Activated CD4-positive, alpha-beta T cell treated with anti-CD3 and anti-CD28 coated beads for 36 hours (primary cell): ENCODE measurements around the gene YTHDF2. TPM values are rescaled to one million over a fixed set of nuclear protein-coding genes. Genes with fewer than 3 reads are reported as not detected.

Experiments
- ATAC-seq: fragments of 200-7000 bp; cut with Tn5 transposase; one replicate; pipeline ENCODE4 v1.10.0; 2021; ENCODE audit warnings: mild to moderate bottlenecking, moderate library complexity
- CTCF ChIA-PET: fragments of 350-600 bp; sonication (Branson Sonifier 250); formaldehyde crosslinking; loops from one replicate; lab custom pipeline; 2021; ENCODE audit warnings: antibody characterized with exemption; lab: Charles Lee
- POLR2A ChIA-PET: fragments of 350-600 bp; sonication (Branson Sonifier 250); formaldehyde crosslinking; loops from one replicate; lab custom pipeline; 2021; ENCODE audit warnings: antibody characterized with exemption, inconsistent platforms; lab: Charles Lee
- DNase-seq: peaks from one replicate; pipeline ENCODE4 v3.0.0-alpha.2; 2020
- H3K27ac Mint-ChIP-seq: one replicate; pipeline ENCODE4 v1.8.0; 2021; ENCODE audit warnings: mixed read lengths
- H3K27me3 Mint-ChIP-seq: one replicate; pipeline ENCODE4 v1.8.0; 2021; ENCODE audit warnings: mixed read lengths
- H3K36me3 Mint-ChIP-seq: one replicate; pipeline ENCODE4 v1.8.0; 2021; ENCODE audit warnings: low read depth, mixed read lengths
- H3K4me1 Mint-ChIP-seq: one replicate; pipeline ENCODE4 v1.8.0; 2021; ENCODE audit warnings: mixed read lengths
- H3K4me3 Mint-ChIP-seq: one replicate; pipeline ENCODE4 v1.8.0; 2021; ENCODE audit warnings: mild to moderate bottlenecking, moderate library complexity, mixed read lengths
- H3K9me3 Mint-ChIP-seq: one replicate; pipeline ENCODE4 v1.8.0; 2021; ENCODE audit warnings: low read depth, mixed read lengths
- intact Hi-C, 2 experiments: fragments of 100-400 bp; cut with DNase I in 1 of 2; cut with micrococcal nuclease in 1 of 2; formaldehyde crosslinking; loops; one replicate each; pipeline versions ENCODE4 v1.14.2 to v1.15.1; 2022 to 2024; cut with DNase I, micrococcal nuclease
- total RNA-seq, 2 experiments: library from RNA; stranded (reverse); gene quantifications; one replicate each; pipeline ENCODE4 v1.2.3, GENCODE V29; 2021

Gene YTHDF2
- total RNA-seq, 2 experiments from 2014 or later, result 74.8 to 98.7 TPM

DNA sequence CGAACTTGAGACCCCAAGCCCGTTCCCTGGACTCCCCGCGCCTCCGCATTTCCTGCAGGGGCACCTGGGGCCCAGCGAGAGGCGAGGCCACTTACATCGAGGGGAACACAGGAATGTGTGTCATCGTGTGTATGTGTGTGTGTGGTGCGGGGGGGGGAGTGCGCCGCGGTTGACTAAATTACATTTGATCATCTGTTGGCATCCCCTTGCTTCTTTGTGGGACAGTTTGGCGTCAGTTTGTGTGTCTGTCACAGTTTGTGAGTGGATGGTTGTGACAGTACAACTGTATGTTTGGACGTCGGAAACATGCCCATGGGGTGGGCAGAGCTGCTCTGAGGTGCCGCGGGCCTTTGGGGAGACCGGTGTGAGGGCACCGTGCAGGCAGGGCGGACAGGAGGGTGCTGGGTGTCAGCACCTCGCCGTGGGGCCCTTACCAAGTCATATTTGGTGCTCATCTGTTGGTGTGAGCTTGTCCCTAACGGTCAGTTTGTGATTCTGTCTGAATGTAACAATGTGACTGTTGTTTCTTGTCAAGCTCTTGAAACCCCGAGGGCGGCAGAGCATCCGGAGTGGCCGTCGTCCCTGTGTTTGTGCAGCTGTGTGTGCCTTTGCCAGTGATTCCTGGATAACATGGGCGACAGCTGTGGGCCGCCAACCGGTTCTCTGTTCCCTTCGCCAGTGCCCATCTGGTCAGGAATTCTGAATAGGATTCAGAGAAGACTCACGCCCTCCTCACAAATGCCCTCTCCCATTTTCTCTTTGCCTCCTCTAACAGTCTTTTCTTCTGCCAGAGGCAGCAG lies 76.1 kb downstream of the YTHDF2 start:
- intact Hi-C loops, result no loop called here
- Mint-ChIP-seq H3K27me3 (peaks cover 49% of the 10 kb centered on the region), H3K4me3 (no peak overlapping the region), H3K27ac (no peak overlapping the region), H3K9me3 (no peaks in the 10 kb centered on the region), H3K4me1 (peaks cover 3% of the 10 kb centered on the region), H3K36me3 (no peaks in the 10 kb centered on the region)
- ATAC-seq, result no peak
- DNase-seq, result no peak
- ChIA-PET POLR2A (no interaction called here), CTCF (interaction anchor here (2.0 kb wide), 1 partner anchor 28 kb away, joined by 4 read pairs; no protein-coding TSS in a partner anchor)

DNA sequence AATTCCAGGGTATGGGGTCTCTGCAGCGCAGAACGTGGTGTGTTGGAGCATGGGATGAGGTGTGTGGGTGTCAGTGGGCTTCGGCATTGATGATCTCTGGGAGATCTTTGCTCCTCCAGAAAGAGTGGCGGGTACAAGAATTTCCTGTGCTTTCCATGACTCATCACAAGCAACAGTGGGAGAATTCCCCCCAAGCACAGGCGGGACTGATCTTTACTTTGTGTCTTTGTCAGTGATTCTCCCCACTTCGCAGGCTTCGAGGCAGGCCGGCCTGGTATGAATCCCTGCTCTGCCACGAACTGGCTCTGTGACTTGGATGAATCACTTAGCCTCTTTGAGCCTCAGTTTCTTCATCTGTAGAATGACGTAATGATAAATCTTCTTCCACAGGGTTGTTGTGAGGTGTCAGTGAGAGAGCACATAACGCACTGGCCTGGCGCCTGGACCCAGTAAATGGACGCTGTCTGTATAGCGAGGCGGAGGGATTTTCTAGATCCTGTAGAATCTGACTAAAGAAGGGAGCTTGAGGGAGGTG lies 77.3 kb downstream of the YTHDF2 start:
- intact Hi-C loops, result no loop called here
- H3K9me3 Mint-ChIP-seq, result no peaks in the 10 kb centered on the region
- CTCF ChIA-PET, result interaction anchor here (2.0 kb wide), 2 partner anchors 29 to 64 kb away, joined by 4 to 12 read pairs; no protein-coding TSS in a partner anchor
- peaks cover 3% of the 10 kb centered on the region for H3K4me1 Mint-ChIP-seq
- ATAC-seq, result no peak
- no peaks in the 10 kb centered on the region for H3K36me3 Mint-ChIP-seq
- no peak for DNase-seq
- H3K4me3 Mint-ChIP-seq, result no peak overlapping the region
- POLR2A ChIA-PET, result interaction anchor here (0.7 kb wide), 1 partner anchor 130 kb away, joined by 3 read pairs; no protein-coding TSS in a partner anchor
- H3K27me3 Mint-ChIP-seq, result peaks cover 49% of the 10 kb centered on the region
- H3K27ac Mint-ChIP-seq, result no peak overlapping the region

DNA sequence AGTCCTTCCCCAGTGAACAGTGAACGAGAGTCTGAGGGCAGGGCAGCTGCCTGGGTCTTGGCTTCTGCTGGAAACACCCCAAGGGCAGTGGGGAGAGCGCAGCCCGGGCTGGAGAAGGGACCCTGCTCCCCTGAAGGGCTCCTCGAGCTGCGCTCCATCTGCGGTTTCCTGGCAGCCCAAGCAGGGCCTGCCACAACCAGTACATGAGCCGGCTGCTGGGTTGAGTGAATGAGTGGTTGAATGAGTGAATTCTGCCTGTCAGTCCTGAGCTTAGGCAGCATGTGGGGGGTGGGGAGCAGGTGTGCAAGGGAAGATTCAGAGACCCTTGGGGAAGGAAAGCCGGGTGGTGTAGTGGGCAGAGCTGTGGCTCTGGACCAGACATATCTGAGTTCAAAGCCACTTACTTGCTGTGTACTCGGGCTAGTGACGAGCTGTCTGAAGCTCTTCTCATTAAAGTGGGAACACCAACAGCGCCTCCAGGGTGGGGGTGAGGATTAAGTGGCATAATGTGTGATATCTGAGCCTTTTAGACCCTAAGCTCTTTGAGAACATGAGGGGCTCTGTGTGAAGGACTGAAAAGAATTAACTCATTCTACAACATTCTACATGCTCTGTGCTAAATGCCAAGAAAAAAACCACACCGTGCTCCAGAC lies 78.9 kb downstream of the YTHDF2 start:
- CTCF ChIA-PET, result interaction anchor here (0.6 to 2.0 kb wide), 6 partner anchors 10 to 1519 kb away, joined by 3 to 12 read pairs (median 4); no protein-coding TSS in a partner anchor
- no peaks in the 10 kb centered on the region for H3K9me3 Mint-ChIP-seq
- ATAC-seq, result peak; percentile 33

DNA sequence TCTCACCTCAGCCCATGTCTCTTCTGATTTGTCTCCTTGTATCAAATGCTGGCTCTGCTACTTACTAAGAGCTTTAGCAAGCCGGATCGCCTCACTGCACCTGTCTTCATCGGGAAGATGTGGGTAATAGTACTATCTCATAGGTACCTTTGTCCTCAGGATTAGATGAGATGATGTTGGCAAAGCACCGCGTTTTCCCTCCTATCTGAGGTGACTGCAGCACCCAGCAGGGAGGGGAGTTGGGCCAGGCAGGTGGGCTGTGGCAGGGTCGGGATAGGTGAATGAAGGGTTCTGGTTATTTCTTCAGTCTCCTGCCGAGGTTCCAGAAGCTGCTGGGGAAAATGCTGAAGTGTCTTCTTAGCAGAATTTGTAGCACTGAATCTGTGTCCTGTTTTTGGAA lies 80.4 kb downstream of the YTHDF2 start:
- Mint-ChIP-seq H3K36me3 (no peaks in the 10 kb centered on the region), H3K9me3 (no peaks in the 10 kb centered on the region), H3K27ac (no peak overlapping the region), H3K4me3 (no peak overlapping the region), H3K4me1 (peaks cover 2% of the 10 kb centered on the region), H3K27me3 (peaks cover 30% of the 10 kb centered on the region)
- DNase-seq (no peak), ATAC-seq (no peak)
- ChIA-PET CTCF (no interaction called here), POLR2A (no interaction called here)
- intact Hi-C loops, result no loop called here

More for the DNA sequence above, 78.9 kb downstream of the YTHDF2 start:
- POLR2A ChIA-PET, result interaction anchor here (0.6 to 1.0 kb wide), 2 partner anchors 94 to 167 kb away, joined by 3 read pairs; no protein-coding TSS in a partner anchor
- Mint-ChIP-seq H3K27ac (no peak overlapping the region), H3K27me3 (peaks cover 40% of the 10 kb centered on the region), H3K4me1 (peaks cover 3% of the 10 kb centered on the region), H3K4me3 (no peak overlapping the region), H3K36me3 (no peaks in the 10 kb centered on the region)
- DNase-seq, result no peak
- intact Hi-C loops, result no loop called here

DNA sequence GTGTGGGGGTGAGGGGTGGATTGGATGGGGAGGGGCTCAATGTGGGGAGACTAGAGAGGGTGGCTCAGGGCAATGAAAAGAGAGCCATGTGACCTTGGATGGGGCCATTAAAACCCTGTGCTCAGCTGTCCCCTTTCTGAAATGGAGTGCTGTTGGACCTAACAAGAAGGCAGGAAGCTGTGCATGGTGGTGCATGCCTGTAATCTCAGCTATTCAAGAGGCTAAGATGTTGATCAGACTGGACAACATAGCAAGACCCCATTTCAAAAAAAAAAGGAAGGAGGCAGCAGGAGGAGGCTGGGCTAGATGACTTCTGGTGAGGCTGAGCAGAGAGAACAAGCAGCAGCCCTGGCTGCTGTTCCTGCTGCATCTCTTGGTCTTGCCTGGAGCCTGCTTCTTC lies 82.3 kb downstream of the YTHDF2 start:
- ChIA-PET POLR2A (no interaction called here), CTCF (no interaction called here)
- no peak for DNase-seq
- no peaks in the 10 kb centered on the region for H3K9me3 Mint-ChIP-seq
- no peak for ATAC-seq
- no peak overlapping the region for H3K27ac Mint-ChIP-seq
- H3K4me3 Mint-ChIP-seq, result no peak overlapping the region
- peaks cover 14% of the 10 kb centered on the region for H3K27me3 Mint-ChIP-seq
- intact Hi-C loops, result no loop called here
- H3K36me3 Mint-ChIP-seq, result no peaks in the 10 kb centered on the region
- H3K4me1 Mint-ChIP-seq, result peaks cover 2% of the 10 kb centered on the region

Other genes starting within 250 kb of the YTHDF2 start
- 100 to 1,000 TPM; 103 to 107 TPM for gene RCC1, start 230.9 kb upstream of the YTHDF2 start, total RNA-seq
- 10 to 100 TPM; 50.7 to 60.2 TPM for gene TRNAU1AP, start 183.9 kb upstream of the YTHDF2 start, total RNA-seq
- under 1 TPM in 1 of 2 experiments, not detected in 1; 0.09 TPM for gene RAB42, start 144.7 kb upstream of the YTHDF2 start, total RNA-seq
- gene TAF12, start 93.9 kb upstream of the YTHDF2 start, total RNA-seq, result 10 to 100 TPM; 23.8 to 32.5 TPM
- not detected for gene RNU11, start 88.3 kb upstream of the YTHDF2 start, total RNA-seq
- 10 to 100 TPM; 20.3 to 25.4 TPM for gene GMEB1, start 68.2 kb upstream of the YTHDF2 start, total RNA-seq
- under 1 TPM in 1 of 2 experiments, not detected in 1; 0.02 TPM for gene OPRD1, start 75.2 kb downstream of the YTHDF2 start, total RNA-seq
- 100 to 1,000 TPM in 1 of 2 experiments, 10 to 100 TPM in 1; 75.5 to 130 TPM for gene EPB41, start 177.6 kb downstream of the YTHDF2 start, total RNA-seq